IPS-20b (cell line): Measurements from ENCODE around the gene DOK1.

Experiments
- H3K27ac ChIP-seq: one replicate; pipeline ENCODE4 v1.5.1; 2013; ENCODE audit warnings: low read length
- H3K27me3 ChIP-seq: 2 replicates; pipeline ENCODE4 v1.6.1; 2013; ENCODE audit warnings: mild to moderate bottlenecking, low read length, inconsistent platforms; ENCODE audit not compliant: insufficient read depth
- H3K36me3 ChIP-seq: 2 replicates; pipeline ENCODE4 v1.6.1; 2013; ENCODE audit warnings: low read depth, mild to moderate bottlenecking, inconsistent platforms, low read length, moderate library complexity; ENCODE audit not compliant: insufficient read depth
- H3K4me1 ChIP-seq: 2 replicates; pipeline ENCODE4 v1.6.1; 2013; ENCODE audit warnings: mild to moderate bottlenecking, control low read depth, inconsistent platforms, low read length, moderate library complexity; ENCODE audit not compliant: insufficient read depth
- H3K4me3 ChIP-seq: 2 replicates; pipeline ENCODE4 v1.5.1; 2013; ENCODE audit warnings: mild to moderate bottlenecking, low read length, inconsistent platforms
- H3K9ac ChIP-seq: 2 replicates; pipeline ENCODE4 v1.6.1; 2013; ENCODE audit warnings: low read depth, mild to moderate bottlenecking, inconsistent platforms, low read length, moderate library complexity
- H3K9me3 ChIP-seq: 2 replicates; pipeline ENCODE4 v1.6.1; 2013; ENCODE audit warnings: mild to moderate bottlenecking, low read depth, low read length, inconsistent platforms; ENCODE audit not compliant: insufficient read depth

DOK1 gene

DNA sequence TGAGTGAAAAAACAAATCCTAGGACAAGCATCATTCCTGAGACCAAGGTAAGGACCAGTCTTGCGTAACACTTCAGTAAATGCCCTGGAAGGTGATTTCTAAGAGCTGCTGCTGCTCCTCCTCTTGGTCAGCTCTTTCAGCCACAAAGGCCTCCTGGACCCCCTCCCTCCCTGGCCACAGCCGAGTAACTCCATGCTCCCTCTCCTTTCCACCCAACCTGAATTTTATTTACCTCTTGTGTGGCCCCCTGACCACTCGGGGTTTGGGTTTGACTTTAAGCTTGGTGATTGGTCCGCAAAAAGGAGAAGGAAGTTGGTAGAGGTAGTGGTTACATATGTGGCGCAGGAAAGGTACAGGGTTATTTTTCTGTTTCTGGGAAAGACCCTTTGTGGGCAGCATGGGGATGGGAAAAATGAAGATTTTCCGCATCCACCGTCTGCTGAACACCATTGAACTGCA, 15.6 kb upstream of the DOK1 start:
- no peaks in the 10 kb centered on the region for H3K27me3 ChIP-seq
- no peaks in the 10 kb centered on the region for H3K9me3 ChIP-seq
- no peak overlapping the region for H3K27ac ChIP-seq
- H3K9ac ChIP-seq, result no peak overlapping the region
- H3K4me1 ChIP-seq, result no peaks in the 10 kb centered on the region
- H3K36me3 ChIP-seq, result peaks cover 7% of the 10 kb centered on the region; the same call in 1 of the 2 replicates
- no peak overlapping the region for H3K4me3 ChIP-seq

DNA sequence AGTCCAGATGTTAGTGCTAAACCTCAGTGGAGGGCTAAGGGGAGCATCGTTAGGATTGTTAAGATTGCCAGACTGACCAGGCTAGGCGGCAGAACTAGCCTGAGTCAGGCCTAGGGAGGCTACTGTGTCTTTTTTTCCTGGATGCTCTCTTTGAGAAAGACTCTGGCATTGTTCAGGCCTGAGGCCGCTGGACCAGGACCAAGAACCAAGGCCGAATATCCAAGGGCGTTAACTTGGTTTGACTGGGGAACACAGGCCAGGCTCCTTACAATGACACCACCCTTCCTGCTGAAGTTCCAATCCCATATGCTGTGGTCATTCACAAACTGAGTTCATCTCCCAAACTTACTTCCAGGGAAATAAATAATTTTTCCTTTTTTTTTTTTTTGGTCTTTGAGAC, 14.2 kb upstream of the DOK1 start:
- Histone ChIP-seq H3K27ac (no peak overlapping the region), H3K9me3 (no peaks in the 10 kb centered on the region), H3K27me3 (no peaks in the 10 kb centered on the region), H3K4me1 (no peaks in the 10 kb centered on the region), H3K9ac (no peak overlapping the region), H3K4me3 (no peak overlapping the region), H3K36me3 (no peaks in the 10 kb centered on the region)

DNA sequence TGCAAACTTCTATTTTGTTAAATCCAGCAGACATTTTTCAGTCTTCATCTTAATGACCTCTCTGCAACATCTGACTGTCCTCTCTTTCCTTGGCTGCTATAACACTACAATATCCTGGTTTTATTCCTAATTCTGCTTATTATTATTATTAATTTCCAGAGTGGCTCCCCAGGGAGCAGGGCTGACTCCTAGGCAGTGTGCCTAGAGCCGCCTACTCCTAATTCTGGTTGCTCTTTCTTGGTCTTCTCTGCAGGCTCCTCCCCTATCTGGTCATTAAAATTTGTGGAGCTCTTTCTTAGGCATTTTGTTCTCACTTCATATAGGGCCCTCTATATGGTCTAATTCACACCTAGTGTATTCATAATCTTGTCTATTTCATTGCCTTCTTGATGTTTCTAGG, 11.5 kb upstream of the DOK1 start:
- no peaks in the 10 kb centered on the region for H3K4me1 ChIP-seq
- H3K9me3 ChIP-seq, result no peaks in the 10 kb centered on the region
- H3K27ac ChIP-seq, result no peak overlapping the region
- no peak overlapping the region for H3K4me3 ChIP-seq
- H3K27me3 ChIP-seq, result peaks cover 11% of the 10 kb centered on the region
- no peaks in the 10 kb centered on the region for H3K36me3 ChIP-seq
- H3K9ac ChIP-seq, result no peak overlapping the region

DNA sequence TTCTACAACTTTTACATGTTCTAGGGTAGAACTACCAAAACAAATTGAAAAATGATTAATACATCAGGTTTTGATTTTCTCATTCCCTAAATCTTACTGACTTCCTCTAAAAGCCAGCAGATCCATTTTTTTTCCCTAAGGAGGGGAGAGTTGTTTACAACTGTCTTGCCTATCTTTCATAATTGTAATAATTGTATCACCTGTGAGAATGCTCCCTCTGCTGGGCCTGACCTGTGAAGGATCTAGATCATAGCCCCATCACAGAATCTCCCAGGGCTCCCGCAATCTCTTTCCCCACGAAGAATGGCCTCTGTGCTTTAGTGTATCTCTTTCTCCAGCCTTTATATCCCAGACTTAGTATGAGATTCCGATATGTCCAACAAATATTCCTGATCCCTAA, 9.9 kb upstream of the DOK1 start:
- Histone ChIP-seq H3K27me3 (peaks cover 28% of the 10 kb centered on the region), H3K9ac (no peak overlapping the region), H3K4me1 (peaks cover 4% of the 10 kb centered on the region), H3K36me3 (no peaks in the 10 kb centered on the region), H3K27ac (no peak overlapping the region), H3K9me3 (no peaks in the 10 kb centered on the region), H3K4me3 (no peak overlapping the region)

DNA sequence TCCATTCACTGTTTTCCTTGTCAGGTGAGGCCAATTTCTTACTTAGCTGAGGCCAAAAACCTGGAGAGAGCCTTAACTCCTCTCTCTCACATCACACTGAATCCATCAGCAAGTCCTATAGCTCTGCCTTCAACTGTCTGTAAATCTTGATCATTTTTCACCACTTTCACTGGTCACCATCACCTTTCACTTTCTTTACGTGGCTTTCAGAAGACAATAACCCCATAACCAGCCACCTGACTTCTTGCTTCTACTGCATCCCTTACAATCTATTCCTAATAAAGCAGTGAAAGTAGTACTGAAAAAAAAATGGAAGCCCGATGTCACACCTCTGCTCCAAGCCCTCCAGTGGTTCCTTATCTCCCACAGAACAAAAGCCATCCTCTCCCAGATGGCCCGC, 8.5 kb upstream of the DOK1 start:
- no peak overlapping the region for H3K9ac ChIP-seq
- no peak overlapping the region for H3K27ac ChIP-seq
- H3K27me3 ChIP-seq, result peaks cover 41% of the 10 kb centered on the region
- no peaks in the 10 kb centered on the region for H3K9me3 ChIP-seq
- no peaks in the 10 kb centered on the region for H3K36me3 ChIP-seq
- H3K4me1 ChIP-seq, result peaks cover 13% of the 10 kb centered on the region
- H3K4me3 ChIP-seq, result no peak overlapping the region

DNA sequence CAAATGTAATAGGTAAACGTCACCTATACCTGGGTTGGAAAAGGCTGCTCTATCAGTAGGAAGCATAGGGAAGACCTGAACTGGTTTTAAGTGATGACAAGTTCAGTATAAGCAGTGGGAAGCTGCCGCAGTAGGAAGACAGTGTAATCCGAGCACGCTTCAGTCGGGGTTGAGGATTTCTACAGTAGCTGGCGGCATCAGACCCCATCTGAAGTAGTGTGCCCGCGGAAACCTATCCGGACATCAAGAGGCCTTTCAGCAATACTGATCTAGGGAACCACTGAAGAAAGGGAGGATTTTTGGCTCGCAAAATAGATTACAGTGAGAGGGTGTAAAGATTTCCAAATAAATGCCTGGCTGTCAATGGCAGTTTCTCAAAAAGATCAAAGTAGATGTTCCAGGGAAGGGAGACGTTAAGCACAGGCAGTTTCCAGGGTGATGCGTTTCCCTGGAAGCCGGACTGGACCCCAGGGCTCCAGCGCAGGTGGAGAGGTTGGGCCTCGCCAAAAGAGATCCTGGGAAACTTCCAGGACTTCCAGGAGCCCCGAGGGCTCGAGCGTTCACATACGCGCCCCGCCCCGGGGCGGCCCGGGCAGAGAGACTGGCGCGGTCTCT, 6.1 kb upstream of the DOK1 start:
- H3K4me1 ChIP-seq, result peaks cover 18% of the 10 kb centered on the region
- H3K9me3 ChIP-seq, result no peaks in the 10 kb centered on the region
- peak overlapping the region; percentile 83; the same call in 1 of the 2 replicates for H3K9ac ChIP-seq
- no peak overlapping the region for H3K27ac ChIP-seq
- peak overlapping the region; percentile 73 for H3K4me3 ChIP-seq
- H3K27me3 ChIP-seq, result peaks cover 65% of the 10 kb centered on the region
- H3K36me3 ChIP-seq, result no peaks in the 10 kb centered on the region

DNA sequence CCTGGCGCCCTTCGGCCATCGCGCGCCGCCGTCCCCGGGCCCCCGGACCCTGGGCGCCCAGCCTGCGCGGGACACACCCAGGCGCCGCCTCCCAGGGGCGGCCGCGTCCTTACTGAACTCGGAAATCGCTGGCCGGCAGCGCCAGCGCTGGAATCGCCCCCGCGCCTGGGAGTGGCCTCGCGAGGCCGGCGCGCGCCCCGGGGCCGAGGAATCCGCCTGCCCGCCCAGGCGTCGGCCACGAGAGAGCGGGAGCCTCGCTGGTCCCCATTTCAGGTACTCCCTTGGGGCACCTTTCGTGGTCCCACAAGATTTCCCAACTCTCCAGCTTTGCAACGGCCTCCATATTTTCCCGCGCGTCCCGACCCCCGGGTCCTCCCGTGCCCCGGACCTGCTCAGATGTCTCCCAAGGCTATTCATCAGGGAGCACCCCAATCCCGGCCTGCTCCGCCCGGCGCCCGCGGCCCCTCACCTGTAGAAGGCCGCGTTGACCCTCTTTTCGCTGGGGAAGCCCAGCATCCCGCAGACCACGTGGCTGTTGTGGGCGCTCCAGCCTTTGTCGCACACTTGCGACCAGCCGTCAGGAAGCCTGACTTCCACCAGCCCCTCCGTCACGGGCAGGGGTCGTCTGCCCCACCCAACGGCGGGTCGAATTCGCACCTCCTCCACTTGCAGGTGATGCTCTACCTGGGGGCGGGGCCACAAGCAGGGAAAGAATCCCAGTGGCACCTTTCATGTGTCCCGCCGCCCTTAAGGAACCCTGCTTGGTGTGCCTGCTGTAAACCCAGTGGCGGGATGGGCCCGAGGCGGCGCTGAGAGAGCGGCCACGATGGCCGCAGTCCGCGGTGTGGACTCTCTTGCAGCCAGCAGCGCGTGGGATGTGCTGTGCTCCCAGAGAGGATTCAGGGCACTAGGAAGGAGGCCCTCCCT, 5.4 kb upstream of the DOK1 start:
- H3K9ac ChIP-seq, result peak overlapping the region; percentile 83; the same call in 1 of the 2 replicates
- peak overlapping the region; percentile 73 for H3K4me3 ChIP-seq
- no peaks in the 10 kb centered on the region for H3K9me3 ChIP-seq
- no peaks in the 10 kb centered on the region for H3K36me3 ChIP-seq
- H3K27me3 ChIP-seq, result peaks cover 69% of the 10 kb centered on the region
- no peak overlapping the region for H3K27ac ChIP-seq
- H3K4me1 ChIP-seq, result peaks cover 18% of the 10 kb centered on the region

DNA sequence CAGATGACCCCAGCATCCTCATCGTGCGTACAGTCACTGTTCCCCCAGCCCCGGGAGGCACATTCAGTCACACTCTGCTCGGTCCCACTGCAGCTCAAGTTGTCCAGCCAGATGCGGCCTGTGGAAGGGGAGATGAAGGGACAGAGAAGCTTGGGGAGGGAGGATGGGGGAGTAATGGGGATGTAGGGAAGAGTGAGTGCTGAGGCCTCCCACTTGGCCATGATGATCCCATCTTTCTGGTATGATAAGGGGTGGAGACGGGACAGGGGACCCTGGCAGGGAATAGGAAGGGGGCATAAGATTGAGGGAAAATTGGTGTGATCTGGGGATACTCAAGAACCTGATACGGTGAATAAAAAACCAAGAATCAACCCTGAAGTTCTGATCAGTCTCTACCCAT, 4.3 kb upstream of the DOK1 start:
- H3K27me3 ChIP-seq, result peaks cover 75% of the 10 kb centered on the region
- no peak overlapping the region for H3K9ac ChIP-seq
- H3K27ac ChIP-seq, result no peak overlapping the region
- no peaks in the 10 kb centered on the region for H3K36me3 ChIP-seq
- H3K9me3 ChIP-seq, result no peaks in the 10 kb centered on the region
- peaks cover 18% of the 10 kb centered on the region for H3K4me1 ChIP-seq
- peak overlapping the region; percentile 73; the same call in 1 of the 2 replicates for H3K4me3 ChIP-seq

DNA sequence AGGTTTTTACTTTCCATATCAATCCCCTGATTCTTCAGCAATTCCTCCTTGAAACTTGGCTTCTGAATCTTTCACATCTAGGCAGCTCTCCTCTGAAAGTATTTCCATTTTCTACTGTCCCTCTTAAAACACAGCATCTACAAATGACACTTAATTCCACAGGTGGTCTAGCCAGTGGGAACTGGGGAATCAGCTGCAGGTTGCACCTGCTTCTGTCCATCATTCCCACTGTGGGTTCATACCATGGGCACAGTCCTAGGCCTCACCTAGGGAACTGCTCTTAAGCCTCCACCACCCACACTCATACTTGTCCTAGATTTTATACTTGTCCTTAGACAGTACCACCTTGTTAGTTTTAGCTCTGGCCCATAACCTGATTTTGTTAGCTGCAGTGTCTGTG, 3.0 kb upstream of the DOK1 start:
- Histone ChIP-seq H3K27ac (no peak overlapping the region), H3K4me1 (peaks cover 18% of the 10 kb centered on the region)

DNA sequence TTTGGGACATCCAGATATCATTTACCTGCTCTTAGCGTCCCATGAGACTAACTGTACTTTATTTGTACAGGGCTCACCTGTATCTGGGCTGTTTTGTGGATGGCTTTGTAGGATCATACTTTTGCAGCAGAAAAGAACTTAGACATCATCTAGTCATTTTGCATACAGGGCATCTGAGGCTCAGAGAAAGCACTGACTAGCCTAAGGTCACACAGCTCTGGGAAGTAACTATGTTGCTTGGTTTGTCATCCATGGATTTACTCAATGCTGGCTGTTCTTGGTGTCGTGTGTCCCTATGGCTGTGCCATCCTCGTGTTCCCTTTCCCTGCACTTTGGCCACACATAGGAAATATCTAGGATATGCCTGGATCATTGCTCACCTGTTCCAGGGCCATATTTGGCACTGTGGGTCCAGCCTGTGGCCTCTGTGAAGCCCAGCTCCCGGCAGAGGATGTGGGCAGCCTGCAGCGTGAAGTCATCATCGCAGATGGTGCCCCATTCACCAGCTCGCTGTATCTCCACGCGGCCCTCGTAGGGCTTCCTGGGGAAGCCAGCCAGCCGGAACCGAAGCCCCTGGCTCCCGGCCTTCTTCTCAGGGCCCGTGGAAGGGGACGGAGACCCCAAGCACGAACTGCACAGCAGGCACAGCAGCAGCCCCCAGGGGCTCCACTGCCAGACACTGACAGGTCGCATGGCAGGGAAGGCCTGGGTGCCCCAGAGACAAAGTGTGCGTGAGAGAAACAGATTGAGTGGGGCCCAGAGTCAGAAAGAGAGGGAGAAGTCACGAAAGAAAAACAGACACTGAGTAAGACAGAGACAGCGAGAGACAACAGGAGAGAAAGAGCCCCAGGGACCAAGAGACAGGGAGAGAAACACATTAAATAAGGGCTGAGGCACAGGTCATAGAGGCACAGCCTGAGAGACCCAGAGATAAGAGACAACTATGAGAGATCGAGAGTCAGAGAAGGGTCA, 2.3 kb upstream of the DOK1 start:
- Histone ChIP-seq H3K36me3 (no peaks in the 10 kb centered on the region), H3K4me1 (peaks cover 18% of the 10 kb centered on the region), H3K9me3 (no peaks in the 10 kb centered on the region), H3K27me3 (peaks cover 91% of the 10 kb centered on the region), H3K4me3 (peak overlapping the region; percentile 82; the same call in 1 of the 2 replicates), H3K9ac (no peak overlapping the region), H3K27ac (no peak overlapping the region)

More for the DNA sequence above, 3.0 kb upstream of the DOK1 start:
- Histone ChIP-seq H3K27me3 (peaks cover 88% of the 10 kb centered on the region), H3K9ac (no peak overlapping the region), H3K36me3 (no peaks in the 10 kb centered on the region), H3K4me3 (no peak overlapping the region), H3K9me3 (no peaks in the 10 kb centered on the region)
